H1 (cell line): ENCODE measurements around the gene PDLIM4. TPM values are rescaled to one million over a fixed set of nuclear protein-coding genes. Genes with fewer than 3 reads are reported as not detected.

ENCODE experiments used
- CTCF ChIA-PET: fragments of 300-600 bp; sonication (Branson Sonifier 250); formaldehyde crosslinking; loops from one replicate; lab custom pipeline; 2021; ENCODE audit not compliant: partially characterized antibody; lab: Charles Lee
- POLR2A ChIA-PET: fragments of 300-600 bp; sonication (Branson Sonifier 250); formaldehyde crosslinking; loops from one replicate; lab custom pipeline; 2021; ENCODE audit warnings: inconsistent platforms; ENCODE audit not compliant: partially characterized antibody; lab: Charles Lee
- DNase-seq, 2 experiments: peaks; one replicate each; pipeline versions ENCODE4 v3.0.0 to v3.0.0-alpha.2; 2010 to 2022; ENCODE audit warnings: low spot score in 2 of 2, low read depth in 1 of 2, mixed read lengths in 1 of 2
- FAIRE-seq: peaks from 2 replicates; lab custom pipeline; 2011; peaks lifted over from hg19 to GRCh38; lab: Jason Lieb, UNC
- H2AFZ ChIP-seq: 2 replicates; pipeline ENCODE4 v1.8.1; 2012; ENCODE audit warnings: low read length, inconsistent platforms
- H2AK5ac ChIP-seq: 2 replicates; pipeline ENCODE4 v1.6.1; 2013; ENCODE audit warnings: low read depth, low read length
- H2BK120ac ChIP-seq: replicated peaks from 2 replicates; pipeline ENCODE3; 2013; ENCODE audit warnings: low read depth, low read length, inconsistent platforms
- H2BK12ac ChIP-seq: 2 replicates; pipeline ENCODE4 v1.6.1; 2013; ENCODE audit warnings: low read depth, low read length
- H2BK15ac ChIP-seq: 2 replicates; pipeline ENCODE4 v1.6.1; 2013; ENCODE audit warnings: low read length
- H2BK20ac ChIP-seq: 2 replicates; pipeline ENCODE4 v1.6.1; 2013; ENCODE audit warnings: low read length
- H2BK5ac ChIP-seq: 2 replicates; pipeline ENCODE4 v1.6.1; 2013; ENCODE audit warnings: low read depth, low read length
- H3K14ac ChIP-seq: 2 replicates; pipeline ENCODE4 v1.6.1; 2013; ENCODE audit warnings: inconsistent platforms; ENCODE audit not compliant: insufficient read length
- H3K18ac ChIP-seq: 2 replicates; pipeline ENCODE4 v1.6.1; 2013; ENCODE audit warnings: low read length; ENCODE audit errors: extremely low read depth
- H3K23ac ChIP-seq: 2 replicates; pipeline ENCODE4 v1.6.1; 2013; ENCODE audit warnings: inconsistent platforms; ENCODE audit not compliant: insufficient read length
- H3K23me2 ChIP-seq: 2 replicates; pipeline ENCODE4 v1.6.1; 2013; ENCODE audit warnings: low read depth, low read length
- H3K27ac ChIP-seq: 2 replicates; pipeline ENCODE4 v1.6.1; 2011; ENCODE audit warnings: low read depth, low read length, inconsistent platforms
- H3K27me3 ChIP-seq, 4 experiments: replicated peaks in 1 of 4; 1 replicate in 1 of 4; 2 replicates in 3 of 4; pipeline versions ENCODE4 v1.6.1 to v1.8.1; 2011 to 2013; ENCODE audit warnings: low read length in 3 of 4, mild to moderate bottlenecking in 3 of 4, inconsistent platforms in 2 of 4, mixed read lengths in 2 of 4, moderate library complexity in 1 of 4; ENCODE audit not compliant: control insufficient read depth in 3 of 4, insufficient read depth in 3 of 4; ENCODE audit errors: extremely low read depth in 1 of 4
- H3K36me3 ChIP-seq, 4 experiments: 2 replicates each; pipeline versions ENCODE4 v1.6.1 to v1.8.1; 2011 to 2013; ENCODE audit warnings: mild to moderate bottlenecking in 4 of 4, low read length in 3 of 4, moderate library complexity in 2 of 4, control low read depth in 1 of 4, inconsistent platforms in 1 of 4; ENCODE audit not compliant: insufficient read depth in 4 of 4, control insufficient read depth in 2 of 4
- H3K4ac ChIP-seq: replicated peaks from 2 replicates; pipeline ENCODE3; 2013; ENCODE audit warnings: low read length, low read depth, mixed read lengths, inconsistent platforms; ENCODE audit not compliant: insufficient read length
- H3K4me1 ChIP-seq, 4 experiments: replicated peaks in 1 of 4; 1 replicate in 1 of 4; 2 replicates in 3 of 4; pipeline versions ENCODE4 v1.6.1 to v1.8.1; 2011 to 2013; ENCODE audit warnings: low read length in 3 of 4, inconsistent platforms in 2 of 4, mixed read lengths in 1 of 4; ENCODE audit not compliant: insufficient read depth in 4 of 4, control insufficient read depth in 3 of 4
- H3K4me2 ChIP-seq, 2 experiments: 2 replicates each; pipeline versions ENCODE4 v1.6.1 to v1.8.1; 2011 to 2013; ENCODE audit warnings: low read depth in 2 of 2, low read length in 2 of 2, control low read depth in 1 of 2, inconsistent platforms in 1 of 2, mild to moderate bottlenecking in 1 of 2; ENCODE audit not compliant: insufficient read depth in 1 of 2
- H3K4me3 ChIP-seq, 4 experiments: fragments of 200-600, 300-600 bp in 1 of 4; sonication (generic), shearing (Covaris generic), sonication (Bioruptor Twin) in 1 of 4; 2 replicates each; pipeline versions ENCODE4 v1.5.1 to v1.8.1; 2011 to 2016; ENCODE audit warnings: low read length in 4 of 4, low read depth in 3 of 4, control low read depth in 2 of 4, inconsistent platforms in 2 of 4, mild to moderate bottlenecking in 2 of 4, mixed read lengths in 1 of 4, moderate library complexity in 1 of 4; ENCODE audit not compliant: insufficient read depth in 2 of 4; ENCODE audit errors: extremely low read depth in 1 of 4
- H3K56ac ChIP-seq: replicated peaks from 2 replicates; pipeline ENCODE3; 2013; ENCODE audit warnings: low read depth, mild to moderate bottlenecking, mixed read lengths, low read length, inconsistent platforms; ENCODE audit not compliant: insufficient read length
- H3K79me1 ChIP-seq: 2 replicates; pipeline ENCODE4 v1.6.1; 2013; ENCODE audit warnings: low read depth, low read length, control low read depth
- H3K79me2 ChIP-seq, 2 experiments: 2 replicates each; pipeline versions ENCODE4 v1.6.1 to v1.8.1; 2012 to 2013; ENCODE audit warnings: low read length in 2 of 2, mild to moderate bottlenecking in 2 of 2, inconsistent platforms in 1 of 2; ENCODE audit not compliant: insufficient read depth in 2 of 2, control insufficient read depth in 1 of 2
- H3K9ac ChIP-seq, 4 experiments: replicated peaks in 1 of 4; 1 replicate in 1 of 4; 2 replicates in 3 of 4; pipeline versions ENCODE4 v1.6.1 to v1.8.1; 2011 to 2013; ENCODE audit warnings: low read depth in 3 of 4, low read length in 3 of 4, control low read depth in 2 of 4, mild to moderate bottlenecking in 2 of 4, moderate library complexity in 2 of 4, inconsistent platforms in 1 of 4; ENCODE audit errors: extremely low read depth in 1 of 4
- H3K9me3 ChIP-seq, 2 experiments: 2 replicates each; pipeline versions ENCODE4 v1.6.1 to v1.8.1; 2012 to 2013; ENCODE audit warnings: mild to moderate bottlenecking in 2 of 2, moderate library complexity in 2 of 2, control low read depth in 1 of 2, inconsistent platforms in 1 of 2, low read depth in 1 of 2, low read length in 1 of 2, mixed read lengths in 1 of 2; ENCODE audit not compliant: insufficient read depth in 2 of 2
- H4K20me1 ChIP-seq, 2 experiments: replicated peaks in 1 of 2; 2 replicates each; pipeline versions ENCODE3 to v1.8.1; 2011 to 2013; ENCODE audit warnings: inconsistent platforms in 2 of 2, low read length in 2 of 2, mild to moderate bottlenecking in 1 of 2; ENCODE audit not compliant: insufficient read depth in 2 of 2, control insufficient read depth in 1 of 2
- H4K5ac ChIP-seq: 2 replicates; pipeline ENCODE4 v1.6.1; 2013; ENCODE audit warnings: low read length, low read depth, mixed read lengths, inconsistent platforms; ENCODE audit not compliant: insufficient read length
- H4K8ac ChIP-seq: 2 replicates; pipeline ENCODE4 v1.8.0; 2013; ENCODE audit warnings: mild to moderate bottlenecking, moderate library complexity, low read length, inconsistent platforms; ENCODE audit not compliant: insufficient read depth; ENCODE audit errors: extremely low read depth
- H4K91ac ChIP-seq: replicated peaks from 2 replicates; pipeline ENCODE3; 2013; ENCODE audit warnings: low read length, mixed read lengths, inconsistent platforms; ENCODE audit not compliant: insufficient read length
- POLR2AphosphoS5 ChIP-seq: IDR thresholded peaks from 2 replicates; pipeline ENCODE4 v1.6.1; 2011; ENCODE audit warnings: low read depth, low read length
- WGBS, 2 experiments: shearing (Covaris generic) in 1 of 2; methylation state at CpG; one replicate each; pipeline versions ENCODE4 v1.1.6 to v1.1.7; 2013 to 2015; ENCODE audit warnings: low lambda C conversion rate in 2 of 2, mixed read lengths in 2 of 2, inconsistent platforms in 1 of 2, low coverage in 1 of 2, missing lambda C conversion rate in 1 of 2; ENCODE audit not compliant: insufficient replicate concordance in 2 of 2, insufficient coverage in 1 of 2, insufficient read length in 1 of 2; ENCODE audit errors: extremely low coverage in 1 of 2, missing lambda C conversion rate in 1 of 2; 5-methylcytosine and 5-hydroxymethylcytosine counted together
- polyA plus RNA-seq, 7 experiments: library from polyadenylated mRNA; depleted of rRNA in 3 of 7; stranded (reverse) in 5 of 7; unstranded in 2 of 7; fragments of >200 nt in 5 of 7; fragments of 200-250 nt in 2 of 7; gene quantifications; 1 replicate in 5 of 7; 2 replicates in 1 of 7; 4 replicates in 1 of 7; pipeline versions ENCODE4 v1.2.1 to v1.2.3, GENCODE V29; 2011 to 2013; ENCODE audit warnings: missing spikeins in 2 of 7, mixed read lengths in 2 of 7
- total RNA-seq: library from RNA; stranded (reverse); fragmentation: NEBNext Ultra II Directional; extraction: Animal tissue kit (Norgen Biotek cat#: 25700); gene quantifications from 2 replicates; pipeline ENCODE4 v1.2.1, GENCODE V29; 2021

The PDLIM4 gene
- total and polyA plus RNA-seq, 2 of the 8 experiments (the other 6 are each of a cell fraction or from before 2014, with no cell fraction given) = 10.7 to 29.1 TPM

DNA sequence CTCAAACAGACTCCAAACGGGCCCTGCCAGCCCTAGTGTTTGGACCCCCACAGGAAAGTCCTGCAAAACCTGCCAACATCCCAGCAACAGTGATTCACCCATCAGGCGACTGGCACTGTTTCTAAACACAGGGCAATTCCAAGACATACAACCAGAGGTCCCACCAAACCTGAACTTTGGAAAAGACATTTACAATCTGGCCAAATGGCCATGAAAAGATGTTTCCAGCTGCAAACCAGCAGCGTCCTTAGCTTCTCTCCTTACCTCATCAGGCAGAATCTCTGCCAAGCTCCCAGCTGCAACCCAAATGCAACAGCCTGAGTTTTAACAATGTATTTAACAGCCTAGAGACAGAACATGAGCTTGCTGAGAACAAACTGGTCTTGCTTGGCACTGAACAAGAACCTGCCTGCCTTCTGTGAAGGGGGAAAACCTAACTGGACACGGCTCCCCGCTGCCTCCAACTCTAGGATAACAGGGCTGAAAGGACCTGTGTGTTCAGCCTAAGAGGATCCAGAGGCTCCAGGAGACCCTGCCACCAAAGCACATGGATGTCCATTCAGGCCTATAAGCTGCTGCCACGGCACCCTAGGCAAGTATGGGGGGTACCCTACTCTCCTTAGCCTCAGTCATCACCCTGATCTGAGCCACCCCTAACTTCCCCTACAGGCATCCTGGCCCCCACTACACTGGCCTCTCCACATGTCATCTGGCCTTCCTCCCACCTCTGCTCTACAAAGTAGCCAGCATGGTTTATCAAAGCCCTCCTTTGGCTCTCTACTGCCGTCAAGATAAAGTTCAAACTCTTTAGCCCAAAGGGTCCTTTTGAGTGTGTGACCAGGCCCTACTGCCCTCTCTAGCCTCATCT, 35.5 kb upstream of the PDLIM4 start:
- Histone ChIP-seq H4K91ac (no peak overlapping the region), H3K9me3 (no peaks in the 10 kb centered on the region), H3K4me3 (no peak overlapping the region), H2BK5ac (no peak overlapping the region), H2AFZ (no peak overlapping the region), H3K79me1 (no peaks in the 10 kb centered on the region; the same call in 1 of the 2 replicates), H3K9ac (no peak overlapping the region), H3K4me1 (peaks cover 0 to 5% (median 4%) of the 10 kb centered on the region in 4 experiments; a peak in 4 of 7 replicates), H3K18ac (no peak overlapping the region), H3K4me2 (no peak overlapping the region), H4K20me1 (peaks cover 0 to 1% of the 10 kb centered on the region in 2 experiments), H4K8ac (no peak overlapping the region), H2BK12ac (no peak overlapping the region), H3K27ac (no peak overlapping the region), H4K5ac (no peak overlapping the region), H3K14ac (no peak overlapping the region), H3K4ac (no peak overlapping the region), H3K36me3 (no peaks in the 10 kb centered on the region), H3K23me2 (peaks cover 3% of the 10 kb centered on the region), H2BK20ac (no peak overlapping the region), H2BK15ac (no peak overlapping the region), H2BK120ac (no peak overlapping the region), H3K79me2 (no peaks in the 10 kb centered on the region), H3K27me3 (peaks cover 3 to 12% (median 9%) of the 10 kb centered on the region in 4 experiments; a peak in 6 of 7 replicates), H2AK5ac (no peak overlapping the region), H3K56ac (no peak overlapping the region), H3K23ac (no peak overlapping the region)
- no peak for TF ChIP-seq POLR2AphosphoS5
- DNase-seq = no peak
- FAIRE-seq = no peak
- ChIA-PET CTCF (interaction anchor here (2.0 kb wide), 2 partner anchors 11 to 16 kb away, joined by 5 to 8 read pairs; no protein-coding TSS in a partner anchor), POLR2A (no interaction called here)
- WGBS, 2 experiments = 76% methylated on average over 7 of the region's 7 CpGs; no CpG with 5 or more reads in 1 of the 2 experiments
